SK-N-SH treated with all-trans-retinoic acid at 6 μM for 48 hours (cell line): ENCODE results near the gene RAB18.

Source experiments
- GLIS3 ChIP-seq: fragments of 250-450 bp; sonication (Bioruptor Pico); IDR thresholded peaks from 2 replicates; pipeline ENCODE4 v1.5.0; 2020; ENCODE audit warnings: mild to moderate bottlenecking, moderate library complexity
- RARB ChIP-seq: fragments of 250-450 bp; sonication (Bioruptor Pico); IDR thresholded peaks from 2 replicates; pipeline ENCODE4 v1.8.0; 2021; ENCODE audit warnings: mild to moderate bottlenecking, moderate library complexity
- ZFP3 ChIP-seq: fragments of 250-450 bp; sonication (Bioruptor Pico); IDR thresholded peaks from 2 replicates; pipeline ENCODE4 v1.5.0; 2020; ENCODE audit warnings: mild to moderate bottlenecking, moderate library complexity
- ZNF70 ChIP-seq: fragments of 450-650 bp; formaldehyde crosslinking; IDR thresholded peaks from 2 replicates; pipeline ENCODE4 v1.5.0; 2020; ENCODE audit warnings: mild to moderate bottlenecking, moderate library complexity
- TF ChIP-seq, protein P1 (sequence below): fragments of 250-450 bp; sonication (Bioruptor Pico); IDR thresholded peaks from 2 replicates; pipeline ENCODE4 v1.8.0; 2021; ENCODE audit warnings: low read depth, mild to moderate bottlenecking, moderate library complexity, borderline replicate concordance

DNA sequence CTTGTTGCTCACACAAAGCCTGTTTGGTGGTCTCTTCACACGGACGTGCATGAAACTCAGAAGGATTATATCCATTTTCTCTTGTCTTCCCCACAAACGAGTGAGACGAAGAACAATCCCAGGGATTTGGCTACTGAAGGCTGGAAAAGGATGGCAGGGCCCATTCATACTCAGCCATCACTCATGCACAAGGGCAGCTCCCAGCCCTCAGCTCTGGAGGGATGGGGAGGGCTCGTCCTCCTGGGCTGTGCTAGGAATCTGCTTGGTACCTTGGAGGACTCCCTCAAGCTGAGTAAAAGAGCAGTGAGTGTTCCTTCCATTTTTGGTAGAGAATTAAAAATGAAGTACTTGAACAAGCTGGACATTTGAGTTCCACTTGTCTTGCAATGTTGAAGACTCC lies 33.2 kb upstream of the RAB18 start:
- TF ChIP-seq, protein P1, sequence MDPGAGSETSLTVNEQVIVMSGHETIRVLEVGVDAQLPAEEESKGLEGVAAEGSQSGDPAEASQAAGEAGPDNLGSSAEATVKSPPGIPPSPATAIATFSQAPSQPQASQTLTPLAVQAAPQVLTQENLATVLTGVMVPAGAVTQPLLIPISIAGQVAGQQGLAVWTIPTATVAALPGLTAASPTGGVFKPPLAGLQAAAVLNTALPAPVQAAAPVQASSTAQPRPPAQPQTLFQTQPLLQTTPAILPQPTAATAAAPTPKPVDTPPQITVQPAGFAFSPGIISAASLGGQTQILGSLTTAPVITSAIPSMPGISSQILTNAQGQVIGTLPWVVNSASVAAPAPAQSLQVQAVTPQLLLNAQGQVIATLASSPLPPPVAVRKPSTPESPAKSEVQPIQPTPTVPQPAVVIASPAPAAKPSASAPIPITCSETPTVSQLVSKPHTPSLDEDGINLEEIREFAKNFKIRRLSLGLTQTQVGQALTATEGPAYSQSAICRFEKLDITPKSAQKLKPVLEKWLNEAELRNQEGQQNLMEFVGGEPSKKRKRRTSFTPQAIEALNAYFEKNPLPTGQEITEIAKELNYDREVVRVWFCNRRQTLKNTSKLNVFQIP (CRISPR knock-in tag), result no peak
- TF ChIP-seq RARB (no peak), ZFP3 (CRISPR knock-in tag) (no peak), ZNF70 (no peak), GLIS3 (no peak)
